K562 (cell line): Measurements from ENCODE around the gene B2M. TPM values are rescaled to one million over a fixed set of nuclear protein-coding genes. Genes with fewer than 3 reads are reported as not detected.

Source experiments
- SMAD1 ChIP-seq: fragments of 150-350 bp; IDR thresholded peaks from 2 replicates; pipeline ENCODE4 v1.6.1; 2014; ENCODE audit warnings: low read length, low read depth; ENCODE audit not compliant: partially characterized antibody
- ZNF57 ChIP-seq: fragments of 450-650 bp; formaldehyde crosslinking; IDR thresholded peaks from 2 replicates; pipeline ENCODE4 v1.4.0; 2020; ENCODE audit warnings: mild to moderate bottlenecking, moderate library complexity
- polyA plus RNA-seq, 8 experiments: library from polyadenylated mRNA; depleted of rRNA in 4 of 8; stranded (reverse) in 5 of 8; unstranded in 3 of 8; fragments of >200 nt; fragmentation: Nextera tagmentation in 2 of 8; fragmentation: Illumina TruSeq in 1 of 8; extraction: Ambion mirVana in 2 of 8; extraction: Trizol in 1 of 8; gene quantifications; 2 replicates each; pipeline versions ENCODE4 v1.2.1 to v1.2.3, GENCODE V29; 2011 to 2014; ENCODE audit warnings: inconsistent platforms in 1 of 8, missing spikeins in 1 of 8
- total RNA-seq, 7 experiments: library from RNA; depleted of rRNA in 6 of 7; stranded (reverse); fragments of >200 nt in 6 of 7; fragmentation: Illumina TruSeq in 2 of 7; extraction: Trizol in 2 of 7; gene quantifications; 2 replicates each; pipeline versions ENCODE4 v1.2.1 to v1.2.3, GENCODE V29; 2011 to 2021; ENCODE audit warnings: low replicate concordance in 1 of 7
- TF ChIP-seq, protein P1 (sequence below): fragments of 450-650 bp; formaldehyde crosslinking; IDR thresholded peaks from 2 replicates; pipeline ENCODE4 v1.4.0; 2020; ENCODE audit warnings: mild to moderate bottlenecking, moderate library complexity
- TF ChIP-seq, protein P2 (sequence below): IDR thresholded peaks from 2 replicates; pipeline ENCODE4 v1.6.1; 2012; ENCODE audit warnings: low read depth, low read length, improper control_type of control experiment, borderline replicate concordance

B2M gene
- total and polyA plus RNA-seq, 9 of the 15 experiments (the other 6 are each of a cell fraction or from before 2014, with no cell fraction given): 460 to 3,138 (median 1,032) TPM

DNA sequence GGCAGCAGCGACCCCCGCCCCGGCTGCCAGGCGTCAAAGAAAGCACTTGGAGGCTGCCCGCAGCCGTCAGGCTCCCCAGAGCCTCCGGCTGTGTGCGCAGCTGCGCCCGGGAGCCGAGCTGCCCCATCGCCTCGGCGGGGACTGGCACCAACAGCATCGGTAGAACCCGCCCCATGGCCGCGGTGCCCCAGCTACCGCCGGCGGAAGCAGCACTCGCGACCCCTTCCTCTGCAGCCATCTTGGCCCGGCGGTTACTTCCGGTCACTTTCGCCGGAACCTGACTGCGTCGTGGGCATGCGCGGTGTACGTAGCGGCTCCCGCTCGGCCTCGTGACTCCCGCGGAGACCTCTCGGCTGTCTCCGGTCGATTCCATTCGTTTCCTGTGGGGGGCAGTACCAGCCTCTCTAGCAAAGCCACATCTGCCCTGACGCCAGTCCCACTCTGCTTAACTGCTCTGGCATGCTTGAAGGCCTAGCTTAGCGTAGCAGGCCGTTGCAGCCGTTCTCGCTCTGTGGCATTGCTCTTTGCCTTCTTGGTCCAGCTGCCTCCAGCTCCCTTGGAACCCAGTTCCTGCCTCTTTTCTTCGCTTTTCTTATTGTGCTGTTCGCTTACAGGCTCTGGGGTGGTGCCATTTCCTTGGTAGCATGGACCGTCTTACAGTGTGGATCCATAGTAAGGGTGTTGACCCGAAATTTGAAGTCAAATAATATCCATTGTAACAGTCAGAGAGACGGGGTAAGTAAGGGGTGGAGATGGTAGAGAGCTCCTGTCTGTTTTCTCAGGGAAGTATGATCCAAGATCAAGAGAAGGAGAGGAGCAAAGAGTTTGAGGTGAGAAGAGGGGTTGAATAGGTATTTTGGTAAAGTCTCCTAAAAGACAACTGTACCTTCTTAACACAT lies 47.7 kb upstream of the B2M start, which contains the start of gene SPG11 (continued):
- TF ChIP-seq, protein P1, sequence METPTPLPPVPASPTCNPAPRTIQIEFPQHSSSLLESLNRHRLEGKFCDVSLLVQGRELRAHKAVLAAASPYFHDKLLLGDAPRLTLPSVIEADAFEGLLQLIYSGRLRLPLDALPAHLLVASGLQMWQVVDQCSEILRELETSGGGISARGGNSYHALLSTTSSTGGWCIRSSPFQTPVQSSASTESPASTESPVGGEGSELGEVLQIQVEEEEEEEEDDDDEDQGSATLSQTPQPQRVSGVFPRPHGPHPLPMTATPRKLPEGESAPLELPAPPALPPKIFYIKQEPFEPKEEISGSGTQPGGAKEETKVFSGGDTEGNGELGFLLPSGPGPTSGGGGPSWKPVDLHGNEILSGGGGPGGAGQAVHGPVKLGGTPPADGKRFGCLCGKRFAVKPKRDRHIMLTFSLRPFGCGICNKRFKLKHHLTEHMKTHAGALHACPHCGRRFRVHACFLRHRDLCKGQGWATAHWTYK: no peak; the same call in 1 of the 2 replicates
- TF ChIP-seq, protein P2, sequence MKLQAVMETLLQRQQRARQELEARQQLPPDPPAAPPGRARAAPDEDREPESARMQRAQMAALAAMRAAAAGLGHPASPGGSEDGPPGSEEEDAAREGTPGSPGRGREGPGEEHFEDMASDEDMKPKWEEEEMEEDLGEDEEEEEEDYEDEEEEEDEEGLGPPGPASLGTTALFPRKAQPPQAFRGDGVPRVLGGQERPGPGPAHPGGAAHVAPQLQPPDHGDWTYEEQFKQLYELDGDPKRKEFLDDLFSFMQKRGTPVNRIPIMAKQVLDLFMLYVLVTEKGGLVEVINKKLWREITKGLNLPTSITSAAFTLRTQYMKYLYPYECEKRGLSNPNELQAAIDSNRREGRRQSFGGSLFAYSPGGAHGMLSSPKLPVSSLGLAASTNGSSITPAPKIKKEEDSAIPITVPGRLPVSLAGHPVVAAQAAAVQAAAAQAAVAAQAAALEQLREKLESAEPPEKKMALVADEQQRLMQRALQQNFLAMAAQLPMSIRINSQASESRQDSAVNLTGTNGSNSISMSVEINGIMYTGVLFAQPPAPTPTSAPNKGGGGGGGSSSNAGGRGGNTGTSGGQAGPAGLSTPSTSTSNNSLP: no peak
- TF ChIP-seq ZNF57 (CRISPR knock-in tag): no peak
- peak; percentile 49 for TF ChIP-seq SMAD1
